HCT116 (cell line): ENCODE measurements around the gene F10.

Experiments
- CBX3 ChIP-seq: IDR thresholded peaks from 2 replicates; pipeline ENCODE4 v1.6.1; 2012; ENCODE audit warnings: low read depth
- CTCF ChIP-seq, 3 experiments: fragments of 200-600 bp in 1 of 3; sonication (generic) in 1 of 3; IDR thresholded peaks in 2 of 3; conservative IDR thresholded peaks in 1 of 3; 2 replicates each; pipeline ENCODE4 v1.5.1; 2012 to 2017; ENCODE audit warnings: low read depth in 2 of 3, low read length in 2 of 3, antibody characterized with exemption in 1 of 3, borderline replicate concordance in 1 of 3, control low read depth in 1 of 3, mild to moderate bottlenecking in 1 of 3, mixed read lengths in 1 of 3, mixed run types in 1 of 3, moderate library complexity in 1 of 3; ENCODE audit not compliant: insufficient read depth in 1 of 3
- EGR1 ChIP-seq: IDR thresholded peaks from 2 replicates; pipeline ENCODE4 v1.6.1; 2012; ENCODE audit warnings: low read depth
- EZH2 ChIP-seq: fragments of 200-600 bp; sonication (generic); IDR thresholded peaks from 2 replicates; pipeline ENCODE4 v1.6.1; 2017; ENCODE audit warnings: antibody characterized with exemption, mixed run types
- EZH2phosphoT487 ChIP-seq: fragments of 200-600 bp; IDR thresholded peaks from 2 replicates; pipeline ENCODE4 v1.6.1; 2018; ENCODE audit warnings: antibody characterized with exemption, borderline replicate concordance
- POLR2A ChIP-seq: IDR thresholded peaks from 2 replicates; pipeline ENCODE4 v1.7.0; 2011; ENCODE audit warnings: borderline replicate concordance; ENCODE audit not compliant: insufficient read depth, insufficient read length; ENCODE audit errors: extremely low read depth
- POLR2AphosphoS5 ChIP-seq: IDR thresholded peaks from 2 replicates; pipeline ENCODE4 v1.6.1; 2011; ENCODE audit warnings: mild to moderate bottlenecking, low read depth, low read length, moderate library complexity
- RAD21 ChIP-seq: IDR thresholded peaks from 2 replicates; pipeline ENCODE4 v1.6.1; 2012; ENCODE audit warnings: low read depth, mild to moderate bottlenecking
- SRF ChIP-seq: IDR thresholded peaks from 2 replicates; pipeline ENCODE4 v1.6.1; 2012; ENCODE audit warnings: low read depth
- YY1 ChIP-seq: IDR thresholded peaks from 2 replicates; pipeline ENCODE4 v1.6.1; 2011; ENCODE audit warnings: low read length, low read depth, moderate library complexity, mild to moderate bottlenecking; ENCODE audit not compliant: insufficient replicate concordance; ENCODE audit errors: extremely low read depth

- TF ChIP-seq CTCF (IDR thresholded peaks at IDR 0.05 in 2 of 3, conservative IDR thresholded peaks at IDR 0.05 in 1 of 3; ENCODE audit: borderline replicate concordance in 1 of 3, insufficient read depth in 1 of 3, low read depth in 2 of 3, low read length in 2 of 3) (no peak), YY1 (no peak), EZH2phosphoT487 (no peak), CBX3 (no peak), POLR2AphosphoS5 (no peak), POLR2A (no peak), EGR1 (no peak), RAD21 (no peak), EZH2 (no peak), SRF (no peak)
Observed at GRCh38 chr13:113166266-113166665, 43.7 kb downstream of the F10 start.
